B cell (primary cell): ENCODE measurements around the gene THRAP3. TPM values are rescaled to one million over a fixed set of nuclear protein-coding genes. Genes with fewer than 3 reads are reported as not detected.
"Not testable (repeated sequence)": the region's sequence is repeated elsewhere in the genome, so short reads cannot be mapped to it uniquely, and the experiment has no call there.

Experiments
- ATAC-seq: fragments of 200-7000 bp; cut with Tn5 transposase; one replicate; pipeline ENCODE4 v1.10.0; 2021; ENCODE audit warnings: low read depth, mild to moderate bottlenecking, moderate number of reproducible peaks, moderate library complexity
- CTCF ChIA-PET: fragments of 350-600 bp; sonication (Branson Sonifier 250); formaldehyde crosslinking; loops from one replicate; lab custom pipeline; 2021; ENCODE audit warnings: antibody characterized with exemption, inconsistent platforms; lab: Charles Lee
- POLR2A ChIA-PET: fragments of 350-600 bp; sonication (Branson Sonifier 250); formaldehyde crosslinking; loops from one replicate; lab custom pipeline; 2021; ENCODE audit warnings: antibody characterized with exemption; lab: Charles Lee
- DNase-seq: peaks from one replicate; pipeline ENCODE4 v3.0.0; 2013
- H2AFZ ChIP-seq: 2 replicates; pipeline ENCODE4 v1.6.1; 2012; ENCODE audit warnings: mild to moderate bottlenecking, low read depth, low read length; ENCODE audit not compliant: insufficient read depth, poor library complexity, severe bottlenecking
- H3K27ac ChIP-seq, 2 donors: 1 replicate in 1 of 2; 2 replicates in 1 of 2; pipeline ENCODE4 v1.5.1; 2012 to 2013; ENCODE audit warnings: low read length in 2 of 2, mild to moderate bottlenecking in 2 of 2, moderate library complexity in 1 of 2
- H3K27me3 ChIP-seq, 4 experiments: fragments of 200-600 bp in 1 of 4; sonication (generic) in 1 of 4; replicated peaks in 1 of 4; 1 replicate in 2 of 4; 2 replicates in 2 of 4; pipeline versions ENCODE4 v1.6.1 to v1.7.0; 2013 to 2016; ENCODE audit warnings: low read length in 3 of 4, mild to moderate bottlenecking in 2 of 4, mixed read lengths in 1 of 4, moderate library complexity in 1 of 4; ENCODE audit not compliant: insufficient read depth in 4 of 4, control insufficient read depth in 3 of 4; ENCODE audit errors: control extremely low read depth in 1 of 4
- H3K36me3 ChIP-seq, 2 experiments: replicated peaks in 1 of 2; 1 replicate in 1 of 2; 2 replicates in 1 of 2; pipeline versions ENCODE4 v1.6.1 to v1.7.1; 2013; ENCODE audit warnings: low read length in 1 of 2; ENCODE audit not compliant: insufficient read depth in 2 of 2, control insufficient read depth in 1 of 2; ENCODE audit errors: control extremely low read depth in 1 of 2, extremely low read depth in 1 of 2
- H3K4me1 ChIP-seq, 2 donors: fragments of 200-600 bp in 1 of 2; sonication (generic) in 1 of 2; 1 replicate in 1 of 2; 2 replicates in 1 of 2; pipeline versions ENCODE4 v1.5.1 to v1.6.1; 2013 to 2017; ENCODE audit warnings: low read length in 2 of 2; ENCODE audit not compliant: control insufficient read depth in 2 of 2, insufficient read depth in 2 of 2
- H3K4me2 ChIP-seq: replicated peaks from 2 replicates; pipeline ENCODE3; 2012; ENCODE audit warnings: mild to moderate bottlenecking, low read depth, low read length; ENCODE audit not compliant: poor library complexity, severe bottlenecking
- H3K4me3 ChIP-seq, 5 experiments: fragments of 200-600 bp in 1 of 5; sonication (generic) in 1 of 5; 1 replicate in 3 of 5; 2 replicates in 2 of 5; pipeline versions ENCODE4 v1.5.1 to v1.7.0; 2011 to 2016; ENCODE audit warnings: low read length in 4 of 5, mild to moderate bottlenecking in 4 of 5, low read depth in 2 of 5, control low read depth in 1 of 5, moderate library complexity in 1 of 5; ENCODE audit not compliant: insufficient read depth in 1 of 5; ENCODE audit errors: control extremely low read depth in 1 of 5, extremely low read depth in 1 of 5
- H3K79me2 ChIP-seq: fragments of 200-600 bp; sonication (generic); one replicate; pipeline ENCODE4 v1.6.0; 2016; ENCODE audit warnings: low read length; ENCODE audit not compliant: control insufficient read depth, insufficient read depth
- H3K9ac ChIP-seq: fragments of 200-600 bp; sonication (generic); 2 replicates; pipeline ENCODE4 v1.6.1; 2017; ENCODE audit warnings: mild to moderate bottlenecking, low read length, moderate library complexity
- H3K9me3 ChIP-seq, 3 donors: one replicate each; pipeline versions ENCODE4 v1.6.1 to v1.7.1; 2013; ENCODE audit warnings: low read length in 2 of 3; ENCODE audit not compliant: control insufficient read depth in 2 of 3, insufficient read depth in 1 of 3; ENCODE audit errors: control extremely low read depth in 1 of 3
- H4K20me1 ChIP-seq: 2 replicates; pipeline ENCODE4 v1.6.0; 2012; ENCODE audit warnings: mild to moderate bottlenecking, low read length; ENCODE audit not compliant: insufficient read depth, control insufficient read depth, poor library complexity, severe bottlenecking
- H3K27ac Mint-ChIP-seq: one replicate; pipeline ENCODE4 v1.8.0; 2021; ENCODE audit warnings: mixed read lengths
- H3K27me3 Mint-ChIP-seq: one replicate; pipeline ENCODE4 v1.8.0; 2021; ENCODE audit warnings: mixed read lengths
- H3K4me1 Mint-ChIP-seq: one replicate; pipeline ENCODE4 v1.8.0; 2021; ENCODE audit warnings: mixed read lengths
- H3K4me3 Mint-ChIP-seq: one replicate; pipeline ENCODE4 v1.8.0; 2021; ENCODE audit warnings: mixed read lengths
- H3K9me3 Mint-ChIP-seq: one replicate; pipeline ENCODE4 v1.8.0; 2022; ENCODE audit warnings: mixed read lengths; ENCODE audit not compliant: insufficient read depth
- CTCF ChIP-seq: fragments of 200-600 bp; IDR thresholded peaks from one replicate; pipeline ENCODE4 v1.8.0; 2022; ENCODE audit warnings: antibody characterized with exemption, mild to moderate bottlenecking
- EZH2 ChIP-seq: IDR thresholded peaks from 2 replicates; pipeline ENCODE4 v1.6.1; 2012; ENCODE audit warnings: borderline replicate concordance, low read depth, mild to moderate bottlenecking, moderate library complexity, low read length; ENCODE audit not compliant: insufficient read depth, poor library complexity, severe bottlenecking
- WGBS: methylation state at CpG from one replicate; pipeline ENCODE4 v1.1.5; 2013; ENCODE audit warnings: missing lambda C conversion rate; ENCODE audit not compliant: insufficient coverage; 5-methylcytosine and 5-hydroxymethylcytosine counted together
- intact Hi-C: fragments of 100-400 bp; cut with micrococcal nuclease; formaldehyde crosslinking; loops from one replicate; pipeline ENCODE4 v1.10.0; 2022
- polyA plus RNA-seq: library from polyadenylated mRNA; depleted of rRNA; stranded (reverse); fragments of >200 nt; gene quantifications from 2 replicates; pipeline ENCODE4 v1.2.3, GENCODE V29; 2012
- total RNA-seq, 2 donors: library from RNA; stranded (reverse); fragments of 120-200 nt in 1 of 2; gene quantifications; 1 replicate in 1 of 2; 2 replicates in 1 of 2; pipeline versions ENCODE4 v1.2.3 to v1.2.4, GENCODE V29; 2013 to 2022

THRAP3 gene
- total and polyA plus RNA-seq, 2 donors (not counting 1 experiment from before 2014, with no cell fraction given): 64.1 to 153 TPM

DNA sequence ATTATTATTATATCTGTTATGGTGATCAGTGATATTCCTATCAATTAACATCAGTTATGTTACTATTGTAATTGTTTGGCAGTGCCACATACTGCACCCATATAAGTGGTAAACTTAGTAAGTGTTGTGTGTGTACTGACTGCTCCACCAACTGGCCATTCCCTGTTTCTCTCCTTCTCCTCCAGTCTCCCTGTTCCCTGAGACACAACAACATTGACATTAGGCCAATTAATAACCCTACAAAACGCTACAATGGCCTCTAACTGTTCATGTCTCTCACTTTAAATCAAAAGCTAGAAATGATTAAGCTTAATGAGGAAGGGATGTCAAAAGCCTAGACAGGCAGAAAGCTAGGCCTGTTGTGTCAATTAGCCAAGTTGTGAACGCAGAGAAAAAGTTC, 6.6 kb upstream of the THRAP3 start:
- POLR2A ChIA-PET: no interaction called here
- no peak overlapping the region for H3K4me3 Mint-ChIP-seq
- CTCF ChIA-PET: interaction anchor here (0.7 kb wide), 1 partner anchor 1291 kb away, joined by 3 read pairs; no protein-coding TSS in a partner anchor
- no peak for TF ChIP-seq CTCF
- no peak for TF ChIP-seq EZH2
- no peaks in the 10 kb centered on the region for H4K20me1 ChIP-seq
- DNase-seq (no peak), ATAC-seq (no peak)
- H3K27ac Mint-ChIP-seq: no peak overlapping the region
- H3K4me1 ChIP-seq: peaks cover 0 to 7% of the 10 kb centered on the region in 2 donors
- 100% methylated on average over 1 of the region's 2 CpGs for WGBS
- intact Hi-C loops: no loop called here
- no peaks in the 10 kb centered on the region for H3K27me3 Mint-ChIP-seq
- H3K36me3 ChIP-seq: no peaks in the 10 kb centered on the region
- H3K9ac ChIP-seq: no peak overlapping the region
- no peak overlapping the region for H3K4me2 ChIP-seq
- H3K79me2 ChIP-seq: no peaks in the 10 kb centered on the region
- H3K4me3 ChIP-seq: no peak overlapping the region
- no peaks in the 10 kb centered on the region for H3K27me3 ChIP-seq
- H3K4me1 Mint-ChIP-seq: peaks cover 5% of the 10 kb centered on the region
- H3K9me3 ChIP-seq: no peaks in the 10 kb centered on the region
- no peaks in the 10 kb centered on the region for H3K9me3 Mint-ChIP-seq
- H2AFZ ChIP-seq: no peak overlapping the region
- no peak overlapping the region for H3K27ac ChIP-seq

GRCh38 chr1:36221901-36222300, 2.3 kb upstream of the THRAP3 start:
- H3K4me3 Mint-ChIP-seq, H3K9me3 Mint-ChIP-seq, H2AFZ ChIP-seq, CTCF ChIA-PET, H3K9ac ChIP-seq, H3K4me2 ChIP-seq, ATAC-seq, DNase-seq, H4K20me1 ChIP-seq, H3K9me3 ChIP-seq, H3K27me3 Mint-ChIP-seq, intact Hi-C loops, H3K4me3 ChIP-seq, H3K27ac Mint-ChIP-seq, H3K27me3 ChIP-seq: not testable (repeated sequence)
- peak overlapping the region in 1 of 2 donors; percentile 100 for H3K27ac ChIP-seq
- POLR2A ChIA-PET: interaction anchor here (0.8 kb wide), 1 partner anchor 996 kb away, joined by 3 read pairs; no protein-coding TSS in a partner anchor
- H3K79me2 ChIP-seq: peaks cover 25% of the 10 kb centered on the region
- H3K4me1 ChIP-seq: peaks cover 21 to 33% of the 10 kb centered on the region in 2 donors
- peaks cover 27% of the 10 kb centered on the region for H3K4me1 Mint-ChIP-seq
- H3K36me3 ChIP-seq: peaks cover 0 to 11% of the 10 kb centered on the region in 2 experiments
- WGBS: 100% methylated on average over 4 of the region's 7 CpGs
